ENCODE results near the gene AP3B1. TPM values are rescaled to one million over a fixed set of nuclear protein-coding genes. Genes with fewer than 3 reads are reported as not detected.

The AP3B1 gene
- total and polyA plus RNA-seq, 2 experiments from 2014 or later, result 29.4 to 41.4 TPM

DNA sequence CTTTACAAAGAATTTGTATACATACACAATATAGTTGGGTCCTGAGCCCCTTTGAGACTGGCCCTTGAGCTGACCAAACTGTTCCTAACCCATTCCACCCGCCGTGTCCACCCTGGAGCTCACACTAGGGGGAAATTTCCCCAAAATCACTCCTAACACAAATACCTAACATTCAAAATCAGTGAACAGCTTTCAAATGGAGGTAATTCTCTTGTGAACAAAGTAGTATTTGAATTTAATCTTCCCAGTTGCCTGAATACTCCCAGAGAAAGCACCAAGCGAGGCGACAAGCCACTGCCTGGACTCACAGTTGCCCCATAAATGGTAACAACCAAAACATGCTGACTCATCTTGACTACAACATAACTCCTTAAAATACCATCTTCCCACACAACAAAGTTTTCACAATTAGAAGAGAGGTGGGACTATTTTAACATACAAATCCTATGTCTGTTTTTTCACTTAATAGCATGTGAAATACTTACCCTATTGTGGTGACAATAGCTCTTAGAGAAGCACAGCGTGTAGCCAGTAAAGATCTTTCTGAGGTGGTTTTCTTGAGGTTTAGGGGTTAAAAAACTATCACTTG, 34.2 kb upstream of the AP3B1 start:
- 84% methylated on average over 5 of the region's 5 CpGs for WGBS (ENCODE audit: low lambda C conversion rate, missing lambda C conversion rate)
- DNase-seq (ENCODE audit: low spot score), result no peak

DNA sequence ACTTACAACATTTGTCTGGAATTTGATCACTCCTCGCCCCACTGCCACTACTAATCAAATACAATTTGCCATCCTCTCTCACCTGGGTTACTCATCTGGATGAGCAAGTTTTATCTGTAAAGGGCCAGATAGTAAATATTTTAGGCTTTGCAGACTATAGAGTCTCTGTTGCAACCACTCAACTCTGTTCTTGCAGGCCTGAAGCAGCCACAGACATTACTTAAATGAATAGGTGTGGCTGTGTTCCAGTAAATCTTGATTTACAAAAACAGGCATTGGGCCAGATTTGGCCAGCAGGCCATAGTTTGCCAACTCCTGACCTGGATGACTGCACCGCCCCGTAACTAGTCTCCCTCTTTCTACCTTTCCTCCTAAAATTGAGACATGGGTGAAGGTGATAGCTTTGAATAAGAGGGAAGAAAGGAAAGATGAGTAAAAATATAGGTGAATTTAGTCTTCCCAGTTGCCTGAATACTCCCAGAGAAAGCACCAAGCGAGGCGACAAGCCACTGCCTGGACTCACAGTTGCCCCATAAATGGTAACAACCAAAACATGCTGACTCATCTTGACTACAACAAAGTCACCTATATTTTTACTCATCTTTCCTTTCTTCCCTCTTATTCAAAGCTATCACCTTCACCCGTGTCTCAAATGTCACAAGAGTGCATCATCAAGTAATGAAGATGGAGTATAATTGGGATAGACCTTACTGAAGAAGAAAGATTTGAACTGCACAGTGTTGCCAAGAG, 33.4 kb upstream of the AP3B1 start:
- no peaks in the 10 kb centered on the region for H3K36me3 ChIP-seq (replicated peaks; ENCODE audit: insufficient read depth, low read depth)
- H3K9me2 ChIP-seq (replicated peaks; ENCODE audit: insufficient read depth), result no peaks in the 10 kb centered on the region
- no peaks in the 10 kb centered on the region for H3K79me2 ChIP-seq
- TF ChIP-seq EZH2phosphoT487 (IDR thresholded peaks at IDR 0.05; ENCODE audit: low read depth, severe bottlenecking, unreplicated experiment) (no peak), EZH2 (IDR thresholded peaks at IDR 0.05; ENCODE audit: borderline replicate concordance) (no peak)
- TF ChIP-seq, protein P1, sequence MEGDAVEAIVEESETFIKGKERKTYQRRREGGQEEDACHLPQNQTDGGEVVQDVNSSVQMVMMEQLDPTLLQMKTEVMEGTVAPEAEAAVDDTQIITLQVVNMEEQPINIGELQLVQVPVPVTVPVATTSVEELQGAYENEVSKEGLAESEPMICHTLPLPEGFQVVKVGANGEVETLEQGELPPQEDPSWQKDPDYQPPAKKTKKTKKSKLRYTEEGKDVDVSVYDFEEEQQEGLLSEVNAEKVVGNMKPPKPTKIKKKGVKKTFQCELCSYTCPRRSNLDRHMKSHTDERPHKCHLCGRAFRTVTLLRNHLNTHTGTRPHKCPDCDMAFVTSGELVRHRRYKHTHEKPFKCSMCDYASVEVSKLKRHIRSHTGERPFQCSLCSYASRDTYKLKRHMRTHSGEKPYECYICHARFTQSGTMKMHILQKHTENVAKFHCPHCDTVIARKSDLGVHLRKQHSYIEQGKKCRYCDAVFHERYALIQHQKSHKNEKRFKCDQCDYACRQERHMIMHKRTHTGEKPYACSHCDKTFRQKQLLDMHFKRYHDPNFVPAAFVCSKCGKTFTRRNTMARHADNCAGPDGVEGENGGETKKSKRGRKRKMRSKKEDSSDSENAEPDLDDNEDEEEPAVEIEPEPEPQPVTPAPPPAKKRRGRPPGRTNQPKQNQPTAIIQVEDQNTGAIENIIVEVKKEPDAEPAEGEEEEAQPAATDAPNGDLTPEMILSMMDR (IDR thresholded peaks at IDR 0.05; ENCODE audit: poor library complexity), result no peak
- no peaks in the 10 kb centered on the region for H3K9me3 ChIP-seq (ENCODE audit: low read depth)
- 94% methylated on average over 6 of the region's 6 CpGs for WGBS (ENCODE audit: low lambda C conversion rate, missing lambda C conversion rate)
- H3K4me2 ChIP-seq, result no peak overlapping the region
- H2AFZ ChIP-seq, result no peak overlapping the region
- H3K27me3 ChIP-seq, result no peaks in the 10 kb centered on the region
- DNase-seq (ENCODE audit: low spot score), result no peak
- no peak overlapping the region for H3K4me3 ChIP-seq
- no peak overlapping the region for H3K27ac ChIP-seq
- H4K20me1 ChIP-seq (ENCODE audit: insufficient read depth, poor library complexity, severe bottlenecking), result no peaks in the 10 kb centered on the region
- no peaks in the 10 kb centered on the region for H3K4me1 ChIP-seq (ENCODE audit: insufficient read depth)

More for the DNA sequence above, 34.2 kb upstream of the AP3B1 start:
- Histone ChIP-seq H3K9me2 (replicated peaks; ENCODE audit: insufficient read depth) (no peaks in the 10 kb centered on the region), H3K4me3 (no peak overlapping the region), H3K27ac (no peak overlapping the region), H3K4me2 (no peak overlapping the region), H3K9me3 (ENCODE audit: low read depth) (no peaks in the 10 kb centered on the region), H2AFZ (peak overlapping the region; percentile 17), H3K79me2 (no peaks in the 10 kb centered on the region), H3K4me1 (ENCODE audit: insufficient read depth) (no peaks in the 10 kb centered on the region), H3K27me3 (no peaks in the 10 kb centered on the region), H3K36me3 (replicated peaks; ENCODE audit: insufficient read depth, low read depth) (no peaks in the 10 kb centered on the region), H4K20me1 (ENCODE audit: insufficient read depth, poor library complexity, severe bottlenecking) (no peaks in the 10 kb centered on the region)
- TF ChIP-seq, protein P1 (IDR thresholded peaks at IDR 0.05; ENCODE audit: poor library complexity), result no peak
- no peak for TF ChIP-seq EZH2phosphoT487 (IDR thresholded peaks at IDR 0.05; ENCODE audit: low read depth, severe bottlenecking, unreplicated experiment)
- no peak for TF ChIP-seq EZH2 (IDR thresholded peaks at IDR 0.05; ENCODE audit: borderline replicate concordance)

DNA sequence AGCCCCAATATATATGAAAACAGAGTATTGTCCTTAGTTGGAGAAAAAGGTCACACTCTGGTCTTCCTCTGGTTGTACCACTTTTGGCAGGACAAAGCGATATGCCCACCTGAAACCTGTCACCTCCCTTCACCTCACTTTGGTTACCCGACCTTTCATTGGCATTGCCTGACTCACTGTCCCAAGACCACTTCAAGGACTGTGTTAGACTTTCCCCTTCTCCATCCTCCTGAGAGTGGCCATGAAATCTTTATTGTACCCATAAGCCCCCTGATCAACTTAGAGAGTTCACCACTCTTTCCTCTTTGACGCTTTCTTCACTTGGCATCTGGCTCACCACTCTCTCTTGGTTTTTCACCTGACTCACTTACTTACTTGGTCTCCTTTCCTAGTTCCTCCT, 32.4 kb upstream of the AP3B1 start:
- H4K20me1 ChIP-seq (ENCODE audit: insufficient read depth, poor library complexity, severe bottlenecking), result no peaks in the 10 kb centered on the region
- no peaks in the 10 kb centered on the region for H3K9me3 ChIP-seq (ENCODE audit: low read depth)
- H3K4me2 ChIP-seq, result no peak overlapping the region
- no peaks in the 10 kb centered on the region for H3K9me2 ChIP-seq (replicated peaks; ENCODE audit: insufficient read depth)
- H3K36me3 ChIP-seq (replicated peaks; ENCODE audit: insufficient read depth, low read depth), result no peaks in the 10 kb centered on the region
- H3K79me2 ChIP-seq, result no peaks in the 10 kb centered on the region
- H3K27me3 ChIP-seq, result no peaks in the 10 kb centered on the region
- H3K4me1 ChIP-seq (ENCODE audit: insufficient read depth), result no peaks in the 10 kb centered on the region
- no peak for DNase-seq (ENCODE audit: low spot score)
- TF ChIP-seq EZH2phosphoT487 (IDR thresholded peaks at IDR 0.05; ENCODE audit: low read depth, severe bottlenecking, unreplicated experiment), result no peak
- TF ChIP-seq, protein P1 (IDR thresholded peaks at IDR 0.05; ENCODE audit: poor library complexity), result no peak
- no peak for TF ChIP-seq EZH2 (IDR thresholded peaks at IDR 0.05; ENCODE audit: borderline replicate concordance)
- H3K4me3 ChIP-seq, result no peak overlapping the region
- H2AFZ ChIP-seq, result no peak overlapping the region
- no peak overlapping the region for H3K27ac ChIP-seq
- 90% methylated on average over 3 of the region's 3 CpGs for WGBS (ENCODE audit: low lambda C conversion rate, missing lambda C conversion rate)
